HepG2 (cell line): ENCODE data around the gene MYO5B. TPM values are rescaled to one million over a fixed set of nuclear protein-coding genes. Genes with fewer than 3 reads are reported as not detected.

Experiments
- ATAC-seq: fragments of 200-7000 bp; cut with Tn5 transposase; 3 replicates; pipeline ENCODE4 v1.9.1; 2020; ENCODE audit warnings: mild to moderate bottlenecking, moderate library complexity
- BruUV-seq: library from RNA; stranded (reverse); fragments of 400-500 nt; replicated peaks from 2 replicates; lab custom pipeline; 2021; lab: Mats Ljungman, UMichigan
- CTCF ChIA-PET: fragments of 300-600 bp; formaldehyde crosslinking; extraction: SDS; loops from one replicate; lab custom pipeline; 2021; ENCODE audit warnings: low total read pairs, inconsistent platforms, low intra/inter-chr PET ratio; lab: Yijun Ruan, JAX
- POLR2A ChIA-PET: fragments of 350-600 bp; sonication (Branson Sonifier 250); formaldehyde crosslinking; loops from one replicate; lab custom pipeline; 2020; ENCODE audit warnings: antibody characterized with exemption, inconsistent platforms; lab: Yijun Ruan, JAX
- DNase-seq: peaks from one replicate; pipeline ENCODE4 v3.0.0-alpha.2; 2015; ENCODE audit warnings: low spot score
- FAIRE-seq: peaks from 3 replicates; lab custom pipeline; 2011; peaks lifted over from hg19 to GRCh38; lab: Jason Lieb, UNC
- H2AFZ ChIP-seq: one replicate; pipeline ENCODE4 v1.6.1; 2011; ENCODE audit warnings: low read length, inconsistent platforms
- H3K27ac ChIP-seq: fragments of 300-600 bp; 3 replicates; pipeline ENCODE4 v1.8.0; 2011; ENCODE audit warnings: mixed run types, mild to moderate bottlenecking, mixed read lengths, low read length, inconsistent platforms; ENCODE audit not compliant: insufficient read depth; ENCODE audit errors: extremely low read length
- H3K27me3 ChIP-seq, 2 experiments: fragments of 200-600 bp in 1 of 2; 2 replicates in 1 of 2; 3 replicates in 1 of 2; pipeline versions ENCODE4 v1.6.0 to v1.8.0; 2011; ENCODE audit warnings: low read length in 2 of 2, mild to moderate bottlenecking in 2 of 2, moderate library complexity in 2 of 2, inconsistent platforms in 1 of 2; ENCODE audit not compliant: insufficient read depth in 2 of 2, control insufficient read depth in 1 of 2
- H3K36me3 ChIP-seq, 2 experiments: fragments of 200-600 bp in 1 of 2; replicated peaks in 1 of 2; 2 replicates in 1 of 2; 3 replicates in 1 of 2; pipeline versions ENCODE4 v1.5.1 to v1.8.0; 2011; ENCODE audit warnings: low read length in 2 of 2, inconsistent platforms in 1 of 2; ENCODE audit not compliant: insufficient read depth in 2 of 2, control insufficient read depth in 1 of 2
- H3K4me1 ChIP-seq: 2 replicates; pipeline ENCODE4 v1.5.1; 2012; ENCODE audit warnings: low read length, inconsistent platforms; ENCODE audit not compliant: insufficient read depth
- H3K4me2 ChIP-seq: 2 replicates; pipeline ENCODE4 v1.6.0; 2011; ENCODE audit warnings: low read depth, low read length, inconsistent platforms
- H3K4me3 ChIP-seq, 3 experiments: fragments of 200-600 bp in 1 of 3; sonication (generic), shearing (Covaris generic) in 1 of 3; replicated peaks in 1 of 3; 2 replicates each; pipeline ENCODE4 v1.5.1; 2011 to 2016; ENCODE audit warnings: low read length in 3 of 3, inconsistent platforms in 2 of 3, low read depth in 2 of 3, mild to moderate bottlenecking in 2 of 3, control low read depth in 1 of 3, mixed read lengths in 1 of 3; ENCODE audit not compliant: insufficient read depth in 1 of 3
- H3K79me2 ChIP-seq: one replicate; pipeline ENCODE4 v1.6.1; 2011; ENCODE audit warnings: low read length, inconsistent platforms; ENCODE audit not compliant: insufficient read depth
- H3K9ac ChIP-seq: 2 replicates; pipeline ENCODE4 v1.6.0; 2011; ENCODE audit warnings: mild to moderate bottlenecking, low read depth, low read length, inconsistent platforms; ENCODE audit not compliant: insufficient read depth
- H3K9me3 ChIP-seq: 2 replicates; pipeline ENCODE4 v1.5.1; 2012; ENCODE audit warnings: mild to moderate bottlenecking, low read length
- H4K20me1 ChIP-seq: 2 replicates; pipeline ENCODE4 v1.6.0; 2011; ENCODE audit warnings: inconsistent platforms, mild to moderate bottlenecking, low read length, moderate library complexity; ENCODE audit not compliant: insufficient read depth
- ARID2 ChIP-seq: sonication (generic); formaldehyde crosslinking; IDR thresholded peaks from 2 replicates; pipeline ENCODE4 v1.8.1; 2022; ENCODE audit warnings: mild to moderate bottlenecking, missing genetic modification reagents, borderline replicate concordance
- CHCHD3 ChIP-seq: sonication (generic); formaldehyde crosslinking; IDR thresholded peaks from 2 replicates; pipeline ENCODE4 v1.8.0; 2022; ENCODE audit warnings: mild to moderate bottlenecking, missing genetic modification reagents, moderate library complexity
- EHMT2 ChIP-seq: fragments of 200-600 bp; sonication (generic); IDR thresholded peaks from 2 replicates; pipeline ENCODE4 v1.7.0; 2017; ENCODE audit warnings: antibody characterized with exemption, low read depth, low read length, borderline replicate concordance
- FOXA3 ChIP-seq: IDR thresholded peaks from 2 replicates; pipeline ENCODE4 v1.6.1; 2016; ENCODE audit warnings: missing genetic modification reagents, missing compliant biosample characterization
- HHEX ChIP-seq: IDR thresholded peaks from 2 replicates; pipeline ENCODE4 v1.6.1; 2016; ENCODE audit warnings: control low read depth
- KLF12 ChIP-seq: sonication (generic); formaldehyde crosslinking; IDR thresholded peaks from 2 replicates; pipeline ENCODE4 v1.4.0; 2020; ENCODE audit warnings: missing genetic modification reagents, borderline replicate concordance
- MNT ChIP-seq: fragments of 450-650 bp; IDR thresholded peaks from 2 replicates; pipeline ENCODE4 v1.6.1; 2016
- POLR2AphosphoS2 ChIP-seq: IDR thresholded peaks from 2 replicates; pipeline ENCODE4 v1.6.1; 2011; ENCODE audit warnings: low read depth, low read length, improper control_type of control experiment
- U2AF1 ChIP-seq: fragments of 200-400 bp; formaldehyde crosslinking; optimal IDR thresholded peaks from 2 replicates; pipeline ENCODE3; 2017; ENCODE audit warnings: mild to moderate bottlenecking, low read depth, low read length
- ZNF20 ChIP-seq: sonication (generic); formaldehyde crosslinking; IDR thresholded peaks from 2 replicates; pipeline ENCODE4 v1.4.0; 2020; ENCODE audit warnings: mild to moderate bottlenecking, moderate library complexity, missing genetic modification reagents
- ZNF282 ChIP-seq: fragments of 450-650 bp; IDR thresholded peaks from 2 replicates; pipeline ENCODE4 v1.6.1; 2018; ENCODE audit not compliant: partially characterized antibody
- ZNF513 ChIP-seq: sonication (generic); formaldehyde crosslinking; conservative IDR thresholded peaks from 2 replicates; pipeline ENCODE4 v1.5.0; 2020; ENCODE audit warnings: missing genetic modification reagents
- ZNF629 ChIP-seq: sonication (generic); formaldehyde crosslinking; conservative IDR thresholded peaks from 2 replicates; pipeline ENCODE4 v1.5.0; 2020; ENCODE audit warnings: missing genetic modification reagents
- ZNF788 ChIP-seq: sonication (generic); formaldehyde crosslinking; IDR thresholded peaks from 2 replicates; pipeline ENCODE4 v1.5.0; 2020; ENCODE audit warnings: mild to moderate bottlenecking, missing genetic modification reagents, borderline replicate concordance
- ZNF879 ChIP-seq: sonication (generic); formaldehyde crosslinking; IDR thresholded peaks from 2 replicates; pipeline ENCODE4 v1.8.1; 2023; ENCODE audit warnings: missing genetic modification reagents
- WGBS: methylation state at CpG from one replicate; pipeline ENCODE4 v1.1.6; 2017; ENCODE audit warnings: low lambda C conversion rate; 5-methylcytosine and 5-hydroxymethylcytosine counted together
- in situ Hi-C: cut with HindIII; loops from 2 replicates; pipeline ENCODE4 v1.10.0; 2017; ENCODE audit warnings: low pct_unique_long_range_greater_than_20kb; ENCODE audit not compliant: extremely low pct_ligation_motif_present
- intact Hi-C: fragments of 100-400 bp; cut with micrococcal nuclease; formaldehyde crosslinking; loops from one replicate; pipeline ENCODE4 v1.10.0; 2022; ENCODE audit not compliant: unreplicated experiment
- polyA plus RNA-seq, 8 experiments: library from polyadenylated mRNA; depleted of rRNA in 3 of 8; stranded (reverse) in 7 of 8; unstranded in 1 of 8; fragments of >200 nt; fragmentation: Illumina TruSeq in 4 of 8; extraction: Trizol in 4 of 8; gene quantifications; 2 replicates each; pipeline versions ENCODE4 v1.2.1 to v1.2.3, GENCODE V29; 2011 to 2016; ENCODE audit warnings: low read depth in 4 of 8, missing spikeins in 1 of 8, mixed read lengths in 1 of 8; ENCODE audit not compliant: insufficient read depth in 1 of 8
- total RNA-seq, 5 experiments: library from RNA; depleted of rRNA; stranded (reverse); fragments of >200 nt; fragmentation: Illumina TruSeq; extraction: Trizol; gene quantifications; 2 replicates each; pipeline ENCODE4 v1.2.3, GENCODE V29; 2016; ENCODE audit warnings: low read depth in 1 of 5
- TF ChIP-seq, protein P1 (sequence below): conservative IDR thresholded peaks from 2 replicates; pipeline ENCODE4 v1.6.1; 2018; ENCODE audit warnings: missing genetic modification reagents

The MYO5B gene
- total and polyA plus RNA-seq, 2 of the 13 experiments (the other 11 are each of a cell fraction or from before 2014, with no cell fraction given) = 13.1 to 24.0 TPM

- ChIA-PET CTCF (no interaction called here), POLR2A (no interaction called here)
- no peaks in the 10 kb centered on the region for H3K27me3 ChIP-seq
- no peak overlapping the region for H2AFZ ChIP-seq
- peaks cover 56% of the 10 kb centered on the region for H3K4me1 ChIP-seq
- no peaks in the 10 kb centered on the region for H3K36me3 ChIP-seq
- FAIRE-seq = no peak
- no peak overlapping the region for H3K4me2 ChIP-seq
- H3K27ac ChIP-seq = no peak overlapping the region
- in situ Hi-C loops (no loop called here), intact Hi-C loops (no loop called here)
- H3K9ac ChIP-seq = no peak overlapping the region
- no TSS peak for BruUV-seq
- 60% methylated on average over 2 of the region's 2 CpGs for WGBS
- ATAC-seq = no peak
- no peaks in the 10 kb centered on the region for H4K20me1 ChIP-seq
- no peaks in the 10 kb centered on the region for H3K79me2 ChIP-seq
- H3K4me3 ChIP-seq = no peak overlapping the region
- no peaks in the 10 kb centered on the region for H3K9me3 ChIP-seq
- TF ChIP-seq ZNF788 (no peak), EHMT2 (no peak), FOXA3 (CRISPR knock-in tag) (no peak), U2AF1 (no peak), CHCHD3 (CRISPR knock-in tag) (no peak), ZNF20 (no peak), KLF12 (CRISPR knock-in tag) (no peak), ZNF282 (no peak), POLR2AphosphoS2 (no peak), ARID2 (CRISPR knock-in tag) (no peak), ZNF879 (CRISPR knock-in tag) (no peak), ZNF513 (CRISPR knock-in tag) (no peak), MNT (no peak), ZNF629 (CRISPR knock-in tag) (no peak), HHEX (CRISPR knock-in tag) (no peak)
- TF ChIP-seq, protein P1, sequence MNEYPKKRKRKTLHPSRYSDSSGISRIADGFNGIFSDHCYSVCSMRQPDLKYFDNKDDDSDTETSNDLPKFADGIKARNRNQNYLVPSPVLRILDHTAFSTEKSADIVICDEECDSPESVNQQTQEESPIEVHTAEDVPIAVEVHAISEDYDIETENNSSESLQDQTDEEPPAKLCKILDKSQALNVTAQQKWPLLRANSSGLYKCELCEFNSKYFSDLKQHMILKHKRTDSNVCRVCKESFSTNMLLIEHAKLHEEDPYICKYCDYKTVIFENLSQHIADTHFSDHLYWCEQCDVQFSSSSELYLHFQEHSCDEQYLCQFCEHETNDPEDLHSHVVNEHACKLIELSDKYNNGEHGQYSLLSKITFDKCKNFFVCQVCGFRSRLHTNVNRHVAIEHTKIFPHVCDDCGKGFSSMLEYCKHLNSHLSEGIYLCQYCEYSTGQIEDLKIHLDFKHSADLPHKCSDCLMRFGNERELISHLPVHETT (CRISPR knock-in tag) = no peak
- TF ChIP-seq, all 625 proteins: peak for 0
- DNase-seq = no peak
Measured at GRCh38 chr18:50094221-50094773, 100.7 kb downstream of the MYO5B start.
